Activated CD8-positive, alpha-beta T cell treated with anti-CD3 and anti-CD28 coated beads for 36 hours (primary cell): ENCODE measurements around the gene PLCG1. TPM values are rescaled to one million over a fixed set of nuclear protein-coding genes. Genes with fewer than 3 reads are reported as not detected.
"Not testable (repeated sequence)": the region's sequence is repeated elsewhere in the genome, so short reads cannot be mapped to it uniquely, and the experiment has no call there.

Source experiments
- ATAC-seq: fragments of 200-7000 bp; cut with Tn5 transposase; one replicate; pipeline ENCODE4 v1.10.0; 2021; ENCODE audit warnings: mild to moderate bottlenecking, moderate library complexity
- CTCF ChIA-PET: fragments of 350-600 bp; sonication (Branson Sonifier 250); formaldehyde crosslinking; loops from one replicate; lab custom pipeline; 2021; ENCODE audit warnings: antibody characterized with exemption; lab: Charles Lee
- POLR2A ChIA-PET: fragments of 350-600 bp; sonication (Branson Sonifier 250); formaldehyde crosslinking; loops from one replicate; lab custom pipeline; 2021; ENCODE audit warnings: antibody characterized with exemption; lab: Charles Lee
- DNase-seq: peaks from one replicate; pipeline ENCODE4 v3.0.0-alpha.2; 2020
- H3K27ac Mint-ChIP-seq: one replicate; pipeline ENCODE4 v1.8.0; 2021; ENCODE audit warnings: mild to moderate bottlenecking, mixed read lengths
- H3K27me3 Mint-ChIP-seq: one replicate; pipeline ENCODE4 v1.8.0; 2021; ENCODE audit warnings: mixed read lengths
- H3K36me3 Mint-ChIP-seq: one replicate; pipeline ENCODE4 v1.8.0; 2021; ENCODE audit warnings: low read depth, mixed read lengths
- H3K4me1 Mint-ChIP-seq: one replicate; pipeline ENCODE4 v1.8.0; 2021; ENCODE audit warnings: low read depth, mixed read lengths
- H3K4me3 Mint-ChIP-seq: one replicate; pipeline ENCODE4 v1.8.0; 2021; ENCODE audit warnings: mild to moderate bottlenecking, moderate library complexity, mixed read lengths
- H3K9me3 Mint-ChIP-seq: one replicate; pipeline ENCODE4 v1.8.0; 2021; ENCODE audit warnings: mixed read lengths
- CTCF ChIP-seq: fragments of 200-600 bp; IDR thresholded peaks from one replicate; pipeline ENCODE4 v1.8.0; 2022; ENCODE audit warnings: antibody characterized with exemption, mild to moderate bottlenecking
- intact Hi-C: fragments of 100-400 bp; cut with micrococcal nuclease; formaldehyde crosslinking; loops from one replicate; pipeline ENCODE4 v1.10.0; 2022
- total RNA-seq, 2 experiments: library from RNA; stranded (reverse); gene quantifications; one replicate each; pipeline ENCODE4 v1.2.3, GENCODE V29; 2021

The PLCG1 gene
- total RNA-seq, 2 experiments from 2014 or later, result 259 to 260 TPM

GRCh38 chr20:41131594-41132387 lies 5.6 kb upstream of the PLCG1 start:
- Mint-ChIP-seq H3K4me1 (peaks cover 44% of the 10 kb centered on the region), H3K36me3 (peaks cover 4% of the 10 kb centered on the region), H3K27ac (peak overlapping the region; percentile 35), H3K9me3 (no peaks in the 10 kb centered on the region), H3K27me3 (no peaks in the 10 kb centered on the region), H3K4me3 (no peak overlapping the region)
- ATAC-seq (no peak), DNase-seq (no peak)
- intact Hi-C loops, result no loop called here
- TF ChIP-seq CTCF, result no peak
- ChIA-PET CTCF (interaction anchor here (1.4 to 1.6 kb wide), 2 partner anchors 198 to 279 kb away, joined by 3 read pairs; no protein-coding TSS in a partner anchor), POLR2A (no interaction called here)

- intact Hi-C loops, H3K4me3 Mint-ChIP-seq, H3K9me3 Mint-ChIP-seq, DNase-seq, H3K27ac Mint-ChIP-seq, H3K27me3 Mint-ChIP-seq, H3K36me3 Mint-ChIP-seq, ATAC-seq: not testable (repeated sequence)
- H3K4me1 Mint-ChIP-seq, result peaks cover 44% of the 10 kb centered on the region
- ChIA-PET POLR2A (interaction anchor here (0.8 to 1.2 kb wide), 2 partner anchors 10 to 13 kb away, joined by 3 read pairs; no protein-coding TSS in a partner anchor), CTCF (interaction anchor here (0.7 to 4.7 kb wide), 7 partner anchors 10 to 295 kb away, joined by 3 to 72 read pairs (median 3); partner anchors contain the start of gene LPIN3)
These were observed 5.0 kb upstream of the PLCG1 start for GRCh38 chr20:41132388-41132775.

- peaks cover 7% of the 10 kb centered on the region for H3K36me3 Mint-ChIP-seq
- H3K4me3 Mint-ChIP-seq, result no peak overlapping the region
- ChIA-PET CTCF (interaction anchor here (0.7 to 14.5 kb wide), 25 partner anchors 8 to 482 kb away, joined by 3 to 209 read pairs (median 7); partner anchors contain the start of gene LPIN3), POLR2A (interaction anchor here (0.7 to 15.4 kb wide), 5 partner anchors 15 to 65 kb away, joined by 3 to 361 read pairs (median 4); no protein-coding TSS in a partner anchor)
- peak overlapping the region; percentile 83 for H3K27ac Mint-ChIP-seq
- ATAC-seq (peak; percentile 13), DNase-seq (peak; percentile 84)
- H3K27me3 Mint-ChIP-seq, result no peaks in the 10 kb centered on the region
- intact Hi-C loops, result no loop called here
- peaks cover 44% of the 10 kb centered on the region for H3K4me1 Mint-ChIP-seq
- TF ChIP-seq CTCF, result no peak
- no peaks in the 10 kb centered on the region for H3K9me3 Mint-ChIP-seq
These were observed 3.5 kb upstream of the PLCG1 start for GRCh38 chr20:41133709-41134361.

- no peak for TF ChIP-seq CTCF
- no peak overlapping the region for H3K4me3 Mint-ChIP-seq
- no peaks in the 10 kb centered on the region for H3K27me3 Mint-ChIP-seq
- H3K9me3 Mint-ChIP-seq, result no peaks in the 10 kb centered on the region
- DNase-seq (no peak), ATAC-seq (no peak)
- peak overlapping the region; percentile 83 for H3K27ac Mint-ChIP-seq
- intact Hi-C loops, result loop anchor here (1.0 to 5.0 kb wide), 2 partner anchors 98 to 203 kb away; no protein-coding TSS in a partner anchor
- peaks cover 51% of the 10 kb centered on the region for H3K4me1 Mint-ChIP-seq
- peaks cover 14% of the 10 kb centered on the region for H3K36me3 Mint-ChIP-seq
- CTCF ChIA-PET, result interaction anchor here (0.7 to 14.5 kb wide), 47 partner anchors 9 to 481 kb away, joined by 3 to 209 read pairs (median 5); partner anchors contain the start of gene LPIN3
- POLR2A ChIA-PET, result interaction anchor here (0.7 to 15.4 kb wide), 4 partner anchors 23 to 64 kb away, joined by 3 to 361 read pairs (median 4); no protein-coding TSS in a partner anchor
These were observed 2.8 kb upstream of the PLCG1 start for GRCh38 chr20:41134362-41135186.
